H4 (cell line): ENCODE measurements around the gene DLG2. TPM values are rescaled to one million over a fixed set of nuclear protein-coding genes. Genes with fewer than 3 reads are reported as not detected.
"Not testable (repeated sequence)": the region's sequence is repeated elsewhere in the genome, so short reads cannot be mapped to it uniquely, and the experiment has no call there.

Experiments used
- DNase-seq: peaks from one replicate; pipeline ENCODE4 v3.0.0-alpha.2; 2015; ENCODE audit warnings: low spot score
- total RNA-seq: library from RNA; depleted of rRNA; stranded (reverse); fragments of >200 nt; shearing (Covaris generic); gene quantifications from 2 replicates; pipeline ENCODE4 v1.2.3, GENCODE V29; 2014

The DLG2 gene
- total RNA-seq, 1 experiment from 2014 or later = 2.6 TPM

- DNase-seq = no peak
These were observed 182.7 kb downstream of the DLG2 start for GRCh38 chr11:85444479-85444878.

DNA sequence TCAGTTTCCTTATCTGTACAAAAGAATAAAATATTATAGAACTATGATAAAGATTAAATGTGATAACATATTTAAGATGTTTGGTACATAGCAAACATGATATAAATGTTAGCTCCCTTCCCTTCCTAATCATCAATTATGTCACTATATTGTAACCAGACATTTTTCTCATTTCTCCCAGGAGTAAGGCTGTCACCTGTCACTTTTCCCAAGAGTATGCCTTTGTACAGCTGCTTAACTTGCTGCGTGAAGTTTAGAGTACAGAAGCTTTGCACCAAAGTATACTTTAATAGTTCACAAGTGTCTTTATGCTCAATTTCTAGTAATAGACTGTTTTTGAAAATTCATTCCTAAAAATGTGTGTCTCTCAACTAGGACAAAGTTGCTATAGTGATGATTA, 186.9 kb downstream of the DLG2 start:
- DNase-seq = no peak

DNA sequence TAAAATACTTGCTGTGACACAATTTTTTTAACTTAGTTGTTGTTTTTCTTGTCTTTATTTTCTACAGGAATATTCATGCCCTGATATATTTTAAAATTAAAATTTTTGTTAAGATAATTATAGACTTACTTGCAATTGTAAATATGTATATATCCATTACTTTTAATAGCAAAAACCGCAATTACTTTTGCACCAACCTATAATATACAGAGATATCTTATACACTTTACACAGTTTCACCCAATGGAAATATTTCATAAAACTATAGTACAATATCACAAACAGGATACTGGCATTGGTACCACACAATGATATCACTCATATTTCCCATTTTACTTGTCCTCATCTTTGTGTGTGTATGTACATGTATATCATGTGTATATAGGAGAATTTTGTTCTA, 188.8 kb downstream of the DLG2 start:
- DNase-seq = no peak

GRCh38 chr11:85431319-85431718, 195.8 kb downstream of the DLG2 start:
- no peak for DNase-seq

GRCh38 chr11:85423794-85424193, 203.3 kb downstream of the DLG2 start:
- no peak for DNase-seq

- DNase-seq = no peak
These were observed 203.8 kb downstream of the DLG2 start for GRCh38 chr11:85423316-85423715.

DNA sequence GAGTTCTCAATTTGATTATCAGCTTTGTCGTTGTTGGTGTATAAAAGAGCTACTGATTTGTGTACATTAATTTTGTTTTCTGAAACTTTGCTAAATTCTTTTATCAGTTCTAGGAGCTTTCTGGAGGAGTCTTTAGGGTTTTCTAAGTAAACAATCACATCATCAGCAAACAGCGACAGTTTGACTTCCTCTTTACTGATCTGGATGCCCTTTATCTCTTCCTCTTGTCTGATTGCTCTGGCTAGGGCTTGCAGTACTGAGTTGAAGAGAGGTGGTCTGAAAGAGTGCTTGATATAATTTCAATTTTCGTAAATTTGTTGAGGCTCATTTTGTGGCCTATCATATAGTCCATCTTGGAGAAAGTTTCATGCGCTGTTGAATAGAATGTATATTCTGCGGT, 213.0 kb downstream of the DLG2 start:
- DNase-seq = no peak

DNA sequence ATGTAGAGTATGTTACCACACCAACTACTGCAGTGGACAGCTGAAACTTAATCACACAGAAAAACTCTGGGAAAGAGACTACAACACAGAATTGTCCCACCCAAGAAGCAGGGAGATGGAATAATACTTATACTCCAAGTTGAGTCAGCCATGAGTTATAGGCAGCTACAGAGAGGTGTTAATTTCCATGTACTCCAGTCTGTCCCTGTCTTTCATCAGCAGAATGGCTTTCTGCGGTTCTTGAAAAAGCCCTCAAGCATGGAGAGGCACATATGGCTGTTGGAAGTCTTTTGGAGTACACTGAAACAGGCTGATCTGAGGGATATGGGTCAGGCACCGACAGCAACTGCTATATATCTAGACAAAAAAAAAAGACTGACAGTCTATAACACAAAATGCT, 219.5 kb downstream of the DLG2 start:
- no peak for DNase-seq

GRCh38 chr11:85406841-85407240, 220.3 kb downstream of the DLG2 start:
- DNase-seq = no peak

DNA sequence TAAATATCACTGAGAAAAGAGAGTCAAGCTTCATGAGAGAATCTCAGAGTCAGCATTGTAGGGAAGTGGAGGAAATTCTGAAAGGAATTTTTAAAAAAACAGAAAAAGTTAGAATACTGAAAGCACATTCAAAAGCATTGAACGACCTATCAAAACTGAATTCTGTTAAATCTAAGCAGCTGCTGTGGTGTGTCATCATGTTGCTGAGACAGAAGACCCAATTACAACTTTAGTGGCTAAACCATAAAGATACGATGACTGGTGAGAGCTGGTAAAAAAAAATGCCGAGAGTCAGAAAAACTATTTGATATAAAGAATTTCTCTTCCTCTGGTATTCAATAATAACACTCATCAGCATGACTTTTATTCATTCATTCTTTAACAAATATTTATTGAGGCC, 220.8 kb downstream of the DLG2 start:
- DNase-seq = no peak

GRCh38 chr11:85395515-85396055, 231.6 kb downstream of the DLG2 start:
- DNase-seq = not testable (repeated sequence)

DNA sequence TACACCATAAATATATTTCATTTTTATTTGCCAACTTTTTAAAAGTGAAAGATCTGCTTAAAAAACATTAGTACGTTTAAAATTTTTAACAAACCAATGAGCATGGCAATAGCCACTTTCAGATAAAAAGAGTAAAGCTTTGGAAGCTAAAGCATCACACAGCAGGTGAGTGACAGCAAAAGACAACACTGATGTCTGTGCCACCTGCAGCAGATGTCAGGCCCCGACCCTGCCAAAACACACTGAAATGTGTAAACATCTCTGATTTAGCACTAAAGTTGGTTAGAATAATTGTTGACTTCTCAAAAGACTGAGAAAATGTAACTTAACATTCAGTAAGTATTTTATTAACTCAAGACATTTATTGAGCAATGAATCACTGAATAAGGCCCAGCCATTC, 232.9 kb downstream of the DLG2 start:
- no peak for DNase-seq

DNA sequence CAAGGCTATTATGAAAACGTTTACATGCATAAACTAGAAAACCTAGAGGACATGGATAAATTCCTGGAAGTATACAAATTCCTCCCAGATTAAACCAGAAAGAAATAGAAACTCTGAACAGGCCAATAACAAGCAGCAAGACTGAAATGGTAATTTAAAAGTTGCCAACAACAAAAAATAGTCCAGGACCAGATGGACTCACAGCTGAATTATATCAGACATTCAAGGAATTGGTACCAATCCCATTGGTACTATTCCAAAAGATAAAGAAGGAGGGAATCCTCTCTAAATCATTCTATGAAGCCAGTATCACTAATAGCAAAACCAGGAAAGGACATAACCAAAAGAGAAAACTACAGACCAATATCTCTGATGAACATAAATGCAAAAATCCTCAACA, 236.0 kb downstream of the DLG2 start:
- no peak for DNase-seq

DNA sequence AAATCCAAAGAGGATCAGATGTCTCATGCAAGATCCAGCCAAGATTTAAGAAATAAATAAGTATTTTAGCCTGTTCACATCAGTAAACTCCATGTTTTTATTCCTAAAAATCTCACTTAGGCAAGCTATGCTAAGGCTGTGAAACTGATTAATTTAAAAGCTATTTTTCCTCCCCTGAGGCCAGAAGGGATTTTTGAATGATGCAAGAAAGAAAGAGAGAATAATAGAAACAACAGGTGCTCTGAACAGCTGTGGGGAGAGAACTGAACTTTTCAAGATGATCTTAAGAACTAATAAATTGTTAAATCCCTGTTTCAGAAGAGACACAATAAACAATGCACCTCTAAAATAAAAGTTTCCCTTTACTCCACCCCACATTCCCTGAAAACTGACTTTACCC, 241.6 kb downstream of the DLG2 start:
- no peak for DNase-seq

DNA sequence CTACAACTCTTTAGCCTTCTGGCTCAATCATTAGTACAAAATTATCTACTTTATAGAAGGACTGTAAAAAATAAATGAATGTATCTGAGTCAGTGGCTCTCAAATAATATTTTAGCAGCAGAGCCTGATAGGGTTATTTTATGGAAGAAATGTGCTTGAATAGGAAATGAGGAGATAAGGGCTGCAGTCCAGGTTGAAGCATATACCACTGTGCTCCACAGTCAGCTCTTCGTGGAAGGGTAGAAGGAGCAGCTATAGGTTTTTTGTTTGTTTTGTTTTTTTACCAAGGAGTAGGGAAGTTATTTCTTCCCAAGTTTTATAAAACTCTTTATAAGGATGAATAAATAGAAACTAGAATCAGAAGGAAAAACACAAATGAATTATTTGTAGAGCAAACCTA, 242.0 kb downstream of the DLG2 start:
- no peak for DNase-seq

GRCh38 chr11:85379066-85379465, 248.1 kb downstream of the DLG2 start:
- no peak for DNase-seq

DNA sequence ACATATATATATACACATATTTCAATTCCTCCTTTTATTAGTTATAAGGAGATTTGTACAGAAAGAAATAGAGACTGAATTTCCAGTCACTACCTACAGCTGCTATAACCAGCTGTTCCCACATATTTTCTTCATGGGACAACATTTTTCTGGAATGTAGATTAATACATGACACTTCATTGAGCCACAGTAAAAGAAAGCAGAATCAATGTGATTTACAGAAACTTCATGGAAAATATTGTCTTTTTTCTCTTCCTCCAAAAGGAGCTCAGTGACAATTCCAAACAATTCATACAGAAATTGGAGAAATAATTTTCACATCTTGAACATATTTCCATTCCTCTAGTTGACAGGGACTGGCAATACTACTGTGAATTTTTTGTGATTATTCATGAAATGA, 249.2 kb downstream of the DLG2 start:
- DNase-seq = no peak

DNA sequence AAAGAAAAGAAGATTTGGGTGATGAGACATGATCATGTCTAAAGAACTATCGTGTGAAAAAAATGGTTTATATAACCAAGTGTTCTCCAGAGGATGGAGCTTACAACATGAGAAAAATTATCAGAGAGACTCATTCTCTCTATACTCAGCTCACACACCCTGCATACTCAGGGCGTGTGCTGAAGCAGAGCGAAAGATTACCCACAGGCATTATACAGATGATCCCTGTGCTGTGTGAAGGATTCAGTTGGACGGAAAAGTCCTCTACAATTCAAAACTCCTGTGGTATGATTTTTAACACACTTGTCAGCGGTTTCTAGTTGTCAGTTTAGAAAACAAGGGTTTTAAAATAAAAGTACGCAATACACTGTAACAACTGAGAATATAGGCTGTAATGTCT, 267.3 kb downstream of the DLG2 start:
- DNase-seq = no peak

DNA sequence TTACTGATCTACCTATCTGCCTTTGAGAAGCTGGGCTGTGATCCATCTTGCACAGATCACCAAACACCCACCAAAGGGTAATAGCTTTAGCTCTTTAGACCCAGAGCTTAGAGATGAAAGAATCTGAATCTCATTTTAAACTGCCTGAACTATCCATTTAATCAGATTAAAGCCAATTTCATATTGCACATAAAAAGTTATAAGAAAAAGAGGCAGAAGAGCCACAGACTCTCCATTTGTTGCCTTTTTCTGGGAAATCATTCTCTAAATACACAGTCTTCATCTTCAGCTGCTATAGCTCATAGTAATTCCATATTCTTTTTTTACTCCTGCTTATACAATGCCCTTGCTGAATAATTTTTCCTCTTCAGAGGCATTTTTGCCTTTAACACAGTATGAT, 271.2 kb downstream of the DLG2 start:
- DNase-seq = no peak

DNA sequence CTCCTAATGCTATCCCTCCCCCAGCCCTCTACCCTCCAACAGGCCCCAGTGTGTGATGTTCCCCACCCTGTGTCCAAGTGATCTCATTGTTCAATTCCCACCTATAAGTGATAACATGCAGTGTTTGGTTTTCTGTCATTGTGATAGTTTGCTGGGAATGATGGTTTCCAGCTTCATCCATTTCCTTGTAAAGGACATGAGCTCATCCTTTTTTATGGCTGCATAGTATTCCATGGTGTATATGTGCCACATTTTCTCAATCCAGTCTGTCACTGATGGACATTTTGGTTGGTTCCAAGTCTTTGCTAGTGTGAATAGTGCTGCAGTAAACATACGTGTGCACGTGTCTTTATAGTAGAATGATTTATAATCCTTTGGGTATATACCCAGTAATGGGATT, 277.6 kb downstream of the DLG2 start:
- not testable (repeated sequence) for DNase-seq

DNA sequence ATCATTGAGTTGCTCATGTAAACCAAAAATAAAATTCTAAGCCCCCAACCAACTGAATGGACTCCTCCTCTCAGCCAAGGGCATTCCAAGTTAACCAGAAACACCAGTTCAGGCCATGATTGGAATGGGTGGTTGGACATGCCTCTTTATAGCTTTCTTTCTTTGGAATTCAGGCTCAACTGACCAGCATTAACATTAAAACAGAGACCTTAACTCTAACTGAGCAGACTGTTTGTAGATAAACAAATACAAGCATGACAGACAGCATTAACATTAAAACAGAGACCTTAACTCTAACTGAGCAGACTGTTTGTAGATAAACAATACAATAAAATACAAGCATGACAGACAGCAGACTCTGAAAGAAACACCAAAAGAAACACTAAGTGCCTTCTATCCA, 278.2 kb downstream of the DLG2 start:
- DNase-seq = no peak

- DNase-seq = no peak
These were observed 279.9 kb downstream of the DLG2 start for GRCh38 chr11:85347291-85347690.

DNA sequence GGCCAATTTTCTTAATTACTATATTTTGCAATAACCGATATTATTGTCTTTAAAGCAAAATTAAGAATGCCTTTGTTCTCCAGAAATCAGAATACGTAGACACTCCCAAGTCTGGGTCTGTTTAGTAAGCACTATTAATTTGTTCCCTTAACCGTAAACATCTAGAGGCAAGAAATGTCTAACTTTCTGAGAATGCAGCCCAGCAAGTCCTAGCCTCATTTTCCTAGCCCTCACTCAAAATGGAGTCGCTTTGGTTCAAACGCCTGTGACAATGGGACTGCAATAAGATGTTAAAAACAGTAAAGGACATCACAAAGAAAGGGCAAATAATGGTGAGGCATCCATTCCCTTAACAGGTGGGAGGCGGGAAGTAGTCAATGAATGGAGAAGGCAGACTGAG, 280.7 kb downstream of the DLG2 start:
- DNase-seq = no peak

GRCh38 chr11:85340846-85341245, 286.3 kb downstream of the DLG2 start:
- DNase-seq = not testable (repeated sequence)

DNA sequence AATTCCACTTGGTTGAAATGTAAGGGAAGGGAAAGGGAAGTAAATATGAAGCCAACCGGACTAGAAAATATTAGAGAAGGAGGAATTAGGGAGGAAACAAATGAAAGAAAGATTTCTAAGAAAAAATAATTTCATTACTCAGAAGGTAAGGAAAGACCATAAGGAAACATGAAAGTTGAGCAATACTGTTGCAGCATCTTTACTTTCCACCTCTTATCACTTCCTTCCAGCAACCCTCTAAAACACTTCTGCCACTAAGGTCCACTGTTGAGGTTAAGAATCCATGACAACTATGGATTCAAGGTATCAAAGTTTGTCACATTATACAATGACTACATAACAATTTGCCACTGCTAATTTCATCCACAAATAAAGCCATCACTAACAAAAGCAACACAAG, 308.6 kb downstream of the DLG2 start:
- no peak for DNase-seq
